Effector CD8-positive, alpha-beta T cell (primary cell): ENCODE measurements around the gene SDR39U1.

Experiments used
- DNase-seq: peaks from one replicate; lab custom pipeline; 2025; lab: John Stamatoyannopoulos, UW

The SDR39U1 gene

GRCh38 chr14:24390701-24391468 lies 51.7 kb downstream of the SDR39U1 start:
- DNase-seq: no peak
